Liver (tissue), 3 donors: Measurements from ENCODE around the gene GRAMD4.

Experiments
- CTCF ChIP-seq: fragments of 150-350 bp; IDR thresholded peaks from 2 replicates; pipeline ENCODE4 v1.5.1; 2017; ENCODE audit warnings: improper control_type of control experiment, low read depth, low read length; ENCODE audit not compliant: missing input control
- FOXA1 ChIP-seq: IDR thresholded peaks from 2 replicates; pipeline ENCODE4 v1.6.1; 2016; ENCODE audit warnings: antibody characterized with exemption
- GABPA ChIP-seq, 2 donors: IDR thresholded peaks in 1 of 2; conservative IDR thresholded peaks in 1 of 2; 2 replicates each; pipeline ENCODE4 v1.6.1; 2016; ENCODE audit warnings: antibody characterized with exemption in 2 of 2, mild to moderate bottlenecking in 1 of 2, moderate library complexity in 1 of 2
- HNF4A ChIP-seq, 2 donors: conservative IDR thresholded peaks; 2 replicates each; pipeline ENCODE4 v1.6.1; 2016; ENCODE audit warnings: antibody characterized with exemption in 2 of 2, mild to moderate bottlenecking in 2 of 2
- HNF4G ChIP-seq: IDR thresholded peaks from 2 replicates; pipeline ENCODE4 v1.6.1; 2016; ENCODE audit warnings: antibody characterized with exemption
- JUND ChIP-seq, 2 donors: IDR thresholded peaks; 2 replicates each; pipeline ENCODE4 v1.6.1; 2016; ENCODE audit warnings: antibody characterized with exemption in 2 of 2
- MAX ChIP-seq: IDR thresholded peaks from 2 replicates; pipeline ENCODE4 v1.6.1; 2016; ENCODE audit warnings: antibody characterized with exemption
- NR2F2 ChIP-seq: IDR thresholded peaks from 2 replicates; pipeline ENCODE4 v1.6.1; 2016; ENCODE audit warnings: antibody characterized with exemption
- RAD21 ChIP-seq, 2 donors: IDR thresholded peaks; 2 replicates each; pipeline ENCODE4 v1.6.1; 2016; ENCODE audit warnings: antibody characterized with exemption in 2 of 2, mild to moderate bottlenecking in 2 of 2
- REST ChIP-seq: IDR thresholded peaks from 2 replicates; pipeline ENCODE4 v1.6.1; 2016; ENCODE audit warnings: antibody characterized with exemption, mild to moderate bottlenecking
- RXRA ChIP-seq, 2 donors: IDR thresholded peaks; 2 replicates each; pipeline ENCODE4 v1.6.1; 2017 to 2018; ENCODE audit warnings: antibody characterized with exemption in 2 of 2, mild to moderate bottlenecking in 1 of 2
- SP1 ChIP-seq: IDR thresholded peaks from 2 replicates; pipeline ENCODE4 v1.6.1; 2018; ENCODE audit warnings: antibody characterized with exemption, mild to moderate bottlenecking
- TAF1 ChIP-seq: conservative IDR thresholded peaks from 2 replicates; pipeline ENCODE4 v1.6.1; 2016; ENCODE audit warnings: antibody characterized with exemption, mild to moderate bottlenecking
- ZBTB33 ChIP-seq: IDR thresholded peaks from 2 replicates; pipeline ENCODE4 v1.6.1; 2016; ENCODE audit warnings: antibody characterized with exemption
- donor health status: healthy.
- donor health status: healthy.

GRCh38 chr22:46687460-46687859 lies 67.3 kb downstream of the GRAMD4 start:
- TF ChIP-seq CTCF (no peak), JUND (IDR thresholded peaks at IDR 0.05) (no peak), GABPA (IDR thresholded peaks at IDR 0.05 in 1 of 2, conservative IDR thresholded peaks at IDR 0.05 in 1 of 2) (no peak), MAX (no peak), ZBTB33 (no peak), HNF4G (no peak), SP1 (no peak), FOXA1 (no peak), REST (no peak), RXRA (IDR thresholded peaks at IDR 0.05) (no peak), TAF1 (no peak), HNF4A (conservative IDR thresholded peaks at IDR 0.05) (no peak), NR2F2 (no peak), RAD21 (IDR thresholded peaks at IDR 0.05) (no peak)
